ENCODE results near the gene CSK. TPM values are rescaled to one million over a fixed set of nuclear protein-coding genes. Genes with fewer than 3 reads are reported as not detected.

CSK gene
- total and polyA plus RNA-seq, 2 of the 8 experiments (the other 6 are each of a cell fraction or from before 2014, with no cell fraction given) = 13.7 to 50.2 TPM

GRCh38 chr15:74804935-74805334 is 23.1 kb downstream of the CSK start (continued):
- TF ChIP-seq CHD7 (IDR thresholded peaks at IDR 0.05; ENCODE audit: insufficient replicate concordance, low read length) = no peak
- no peak for TF ChIP-seq USF2 (IDR thresholded peaks at IDR 0.05; ENCODE audit: low read length)
- no peak for TF ChIP-seq TAF1 (IDR thresholded peaks at IDR 0.05; ENCODE audit: low read depth, low read length)
- no peak for TF ChIP-seq TBP (IDR thresholded peaks at IDR 0.05; ENCODE audit: low read depth, low read length)
- no peak for TF ChIP-seq SP4 (IDR thresholded peaks at IDR 0.05; ENCODE audit: low read length)
- TF ChIP-seq ZNF274 (IDR thresholded peaks at IDR 0.05; ENCODE audit: borderline replicate concordance, extremely low read depth, low read length) = no peak
- no peak for TF ChIP-seq FOSL1 (IDR thresholded peaks at IDR 0.05; ENCODE audit: insufficient read depth, low read depth, low read length)
- no peak for TF ChIP-seq SUZ12 (IDR thresholded peaks at IDR 0.05; ENCODE audit: low read length)
- no peak for TF ChIP-seq CHD1 (IDR thresholded peaks at IDR 0.05; ENCODE audit: low read depth, low read length)
- TF ChIP-seq SAP30 (IDR thresholded peaks at IDR 0.05; ENCODE audit: insufficient read depth, insufficient replicate concordance, low read length) = no peak
